Karpas-422 (cell line): ENCODE data around the gene VRK3. TPM values are rescaled to one million over a fixed set of nuclear protein-coding genes. Genes with fewer than 3 reads are reported as not detected.
"Not testable (repeated sequence)": the region's sequence is repeated elsewhere in the genome, so short reads cannot be mapped to it uniquely, and the experiment has no call there.

Experiments
- DNase-seq: peaks from one replicate; pipeline ENCODE4 v3.0.0-alpha.2; 2015
- H2AFZ ChIP-seq: fragments of 200-600 bp; sonication (generic); 2 replicates; pipeline ENCODE4 v1.6.1; 2014; ENCODE audit warnings: antibody characterized with exemption, low read length, mixed read lengths
- H3K27ac ChIP-seq: fragments of 200-600 bp; sonication (generic); 2 replicates; pipeline ENCODE4 v1.5.1; 2014; ENCODE audit warnings: mild to moderate bottlenecking, low read length, moderate library complexity
- H3K27me3 ChIP-seq: fragments of 200-600 bp; sonication (generic); 2 replicates; pipeline ENCODE4 v1.6.1; 2014; ENCODE audit warnings: low read length, mixed read lengths
- H3K36me3 ChIP-seq: fragments of 200-600 bp; sonication (generic); 2 replicates; pipeline ENCODE4 v1.6.1; 2014; ENCODE audit warnings: low read length, mixed read lengths; ENCODE audit not compliant: insufficient read depth
- H3K4me1 ChIP-seq: fragments of 200-600 bp; sonication (generic); 2 replicates; pipeline ENCODE4 v1.6.1; 2014; ENCODE audit warnings: mild to moderate bottlenecking, low read length, mixed read lengths
- H3K4me2 ChIP-seq: fragments of 200-600 bp; sonication (generic); 2 replicates; pipeline ENCODE4 v1.6.1; 2014; ENCODE audit warnings: low read length, low read depth, mild to moderate bottlenecking; ENCODE audit not compliant: poor library complexity, severe bottlenecking
- H3K4me3 ChIP-seq: fragments of 200-600 bp; sonication (generic); 2 replicates; pipeline ENCODE4 v1.5.1; 2014; ENCODE audit warnings: mild to moderate bottlenecking, antibody characterized with exemption, low read length, mixed read lengths
- H3K79me2 ChIP-seq: fragments of 200-600 bp; sonication (generic); 2 replicates; pipeline ENCODE4 v1.6.1; 2014; ENCODE audit warnings: mild to moderate bottlenecking, low read length, mixed read lengths
- H3K9ac ChIP-seq: fragments of 200-600 bp; sonication (generic); 2 replicates; pipeline ENCODE4 v1.6.0; 2014; ENCODE audit warnings: low read length
- H3K9me2 ChIP-seq: fragments of 200-600 bp; sonication (generic), shearing (Covaris generic); replicated peaks from 2 replicates; pipeline ENCODE4 v1.6.0; 2014; ENCODE audit warnings: mild to moderate bottlenecking, low read length, moderate library complexity; ENCODE audit not compliant: insufficient read depth
- H3K9me3 ChIP-seq: fragments of 300-700, 200-600 bp; sonication (generic); 2 replicates; pipeline ENCODE4 v1.6.1; 2014; ENCODE audit warnings: low read length, mixed read lengths
- H4K20me1 ChIP-seq: fragments of 200-600 bp; sonication (generic); 2 replicates; pipeline ENCODE4 v1.6.1; 2014; ENCODE audit warnings: mild to moderate bottlenecking, antibody characterized with exemption, low read length, low read depth; ENCODE audit not compliant: insufficient read depth
- total RNA-seq: library from RNA; depleted of rRNA; stranded (reverse); fragments of >200 nt; shearing (Covaris generic); gene quantifications from 2 replicates; pipeline ENCODE4 v1.2.3, GENCODE V29; 2014; ENCODE audit warnings: low replicate concordance

VRK3 gene
- total RNA-seq, 1 experiment from 2014 or later: 75.9 TPM

- Histone ChIP-seq H3K9ac (no peak overlapping the region), H3K4me1 (peaks cover 24% of the 10 kb centered on the region), H3K4me3 (no peak overlapping the region), H3K27ac (no peak overlapping the region), H4K20me1 (peaks cover 4% of the 10 kb centered on the region; the same call in 1 of the 2 replicates), H3K27me3 (no peaks in the 10 kb centered on the region), H3K4me2 (no peak overlapping the region), H2AFZ (no peak overlapping the region), H3K79me2 (no peaks in the 10 kb centered on the region), H3K9me2 (no peaks in the 10 kb centered on the region), H3K9me3 (no peaks in the 10 kb centered on the region), H3K36me3 (no peaks in the 10 kb centered on the region)
- no peak for DNase-seq
Measured at GRCh38 chr19:49950590-49950948, 74.6 kb downstream of the VRK3 start.

DNA sequence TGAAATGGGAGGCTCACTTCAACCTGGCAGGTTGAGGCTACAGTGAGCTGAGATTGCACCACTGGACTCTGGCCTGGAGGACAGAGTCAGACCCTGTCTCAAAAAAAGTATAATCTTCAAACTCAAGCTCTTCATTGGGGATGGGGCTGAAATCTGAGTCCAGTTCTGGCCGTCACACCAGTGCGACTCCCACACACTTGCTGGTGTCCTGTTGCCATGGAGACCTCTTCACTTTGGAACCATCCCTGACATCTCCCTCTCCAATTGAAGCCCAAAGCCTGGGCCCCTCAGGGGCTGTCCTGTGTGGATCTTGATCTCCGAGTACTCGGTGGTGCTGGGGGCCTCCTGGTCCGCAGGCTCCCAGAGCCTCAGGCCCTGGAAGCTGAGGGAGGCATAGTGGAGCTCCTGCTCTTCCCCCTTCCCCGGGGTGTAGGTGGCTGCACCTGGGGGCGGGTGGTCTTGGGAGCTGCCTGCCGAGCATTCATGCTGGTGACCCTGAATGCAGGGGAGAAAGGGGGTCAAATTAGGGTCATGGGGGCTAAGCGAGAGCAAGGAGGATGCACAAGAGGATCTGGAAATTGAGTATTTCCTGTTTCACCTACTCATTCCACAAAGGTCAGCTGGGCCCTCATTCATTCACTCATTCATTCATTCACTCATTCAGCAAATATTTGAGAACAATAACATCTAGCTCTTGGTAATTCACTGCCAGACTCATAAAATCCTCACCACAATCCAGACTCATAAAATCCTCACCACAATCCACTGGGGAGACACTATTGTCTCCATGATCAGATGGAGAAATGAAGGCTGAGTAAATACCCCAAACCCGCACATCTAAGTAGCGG, 75.2 kb downstream of the VRK3 start:
- H3K9ac ChIP-seq: no peak overlapping the region

GRCh38 chr19:49946415-49946814, 78.8 kb downstream of the VRK3 start:
- Histone ChIP-seq H3K4me2 (no peak overlapping the region), H3K9me3 (no peaks in the 10 kb centered on the region), H3K9ac (no peak overlapping the region), H3K79me2 (no peaks in the 10 kb centered on the region), H3K27ac (no peak overlapping the region), H3K4me3 (no peak overlapping the region), H3K27me3 (no peaks in the 10 kb centered on the region), H2AFZ (no peak overlapping the region), H3K9me2 (no peaks in the 10 kb centered on the region), H3K4me1 (peaks cover 9% of the 10 kb centered on the region), H3K36me3 (no peaks in the 10 kb centered on the region), H4K20me1 (no peaks in the 10 kb centered on the region)
- peak; percentile 67 for DNase-seq

More for the DNA sequence above, 75.2 kb downstream of the VRK3 start:
- Histone ChIP-seq H3K27ac (no peak overlapping the region), H3K9me3 (no peaks in the 10 kb centered on the region), H2AFZ (no peak overlapping the region), H3K4me1 (peaks cover 24% of the 10 kb centered on the region), H3K27me3 (no peaks in the 10 kb centered on the region), H3K4me2 (no peak overlapping the region), H3K4me3 (no peak overlapping the region), H3K79me2 (no peaks in the 10 kb centered on the region), H3K36me3 (no peaks in the 10 kb centered on the region), H3K9me2 (no peaks in the 10 kb centered on the region), H4K20me1 (peaks cover 4% of the 10 kb centered on the region; the same call in 1 of the 2 replicates)
- DNase-seq: no peak

DNA sequence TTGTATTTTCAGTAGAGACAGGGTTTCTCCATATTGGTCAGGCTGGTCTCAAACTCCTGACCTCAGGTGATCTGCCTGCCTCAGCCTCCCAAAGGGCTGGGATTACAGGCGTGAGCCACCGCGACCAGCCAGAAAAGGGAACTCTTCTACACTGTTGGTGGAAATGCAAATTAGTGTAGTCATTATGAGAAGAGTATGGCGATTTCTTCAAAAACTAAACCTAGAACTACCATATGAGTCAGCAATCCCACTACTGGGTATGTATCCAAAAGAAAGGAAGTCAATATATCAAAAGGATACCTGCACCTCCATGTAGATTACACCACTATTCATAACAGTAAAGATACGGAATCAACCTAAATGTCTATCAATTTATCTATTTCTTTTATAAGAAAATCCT, 80.6 kb downstream of the VRK3 start:
- H2AFZ ChIP-seq, H3K9me2 ChIP-seq, H3K4me3 ChIP-seq, H3K27me3 ChIP-seq, H3K4me2 ChIP-seq, H3K9me3 ChIP-seq, H3K27ac ChIP-seq, H3K9ac ChIP-seq, H3K79me2 ChIP-seq, H3K4me1 ChIP-seq, H3K36me3 ChIP-seq, H4K20me1 ChIP-seq: not testable (repeated sequence)
- DNase-seq: peak; percentile 62

DNA sequence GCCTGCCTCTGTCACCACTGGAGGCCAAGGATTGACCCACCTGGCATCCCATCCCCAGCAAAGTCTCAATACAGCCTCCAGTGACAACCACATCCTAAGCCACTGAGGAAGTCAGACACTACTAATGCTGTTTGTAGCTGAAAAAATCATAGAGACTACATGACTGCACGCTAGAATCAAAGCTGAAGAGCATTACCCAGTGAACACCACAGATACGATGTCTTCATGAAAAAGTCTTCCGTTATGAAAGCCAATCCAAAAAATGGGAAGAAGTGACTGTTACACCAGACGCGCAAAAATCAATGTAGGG, 84.7 kb downstream of the VRK3 start:
- DNase-seq: no peak
- Histone ChIP-seq H3K4me1 (peaks cover 9% of the 10 kb centered on the region), H3K27ac (no peak overlapping the region), H4K20me1 (0 out of 2 replicates have a peak, but pooled peaks cover 4% of the 10 kb centered on the region), H3K36me3 (no peaks in the 10 kb centered on the region), H3K27me3 (no peaks in the 10 kb centered on the region), H3K9me2 (no peaks in the 10 kb centered on the region), H3K79me2 (no peaks in the 10 kb centered on the region), H2AFZ (no peak overlapping the region), H3K4me2 (no peak overlapping the region), H3K4me3 (no peak overlapping the region), H3K9ac (no peak overlapping the region), H3K9me3 (no peaks in the 10 kb centered on the region)

GRCh38 chr19:49939721-49940481, 85.3 kb downstream of the VRK3 start:
- Histone ChIP-seq H3K36me3 (no peaks in the 10 kb centered on the region), H2AFZ (no peak overlapping the region), H3K4me1 (peaks cover 9% of the 10 kb centered on the region), H3K9me3 (no peaks in the 10 kb centered on the region), H3K4me3 (no peak overlapping the region), H3K27me3 (no peaks in the 10 kb centered on the region), H3K9ac (no peak overlapping the region), H4K20me1 (0 out of 2 replicates have a peak, but pooled peaks cover 4% of the 10 kb centered on the region), H3K9me2 (no peaks in the 10 kb centered on the region), H3K79me2 (no peaks in the 10 kb centered on the region), H3K27ac (no peak overlapping the region), H3K4me2 (no peak overlapping the region)
- peak; percentile 75 for DNase-seq

DNA sequence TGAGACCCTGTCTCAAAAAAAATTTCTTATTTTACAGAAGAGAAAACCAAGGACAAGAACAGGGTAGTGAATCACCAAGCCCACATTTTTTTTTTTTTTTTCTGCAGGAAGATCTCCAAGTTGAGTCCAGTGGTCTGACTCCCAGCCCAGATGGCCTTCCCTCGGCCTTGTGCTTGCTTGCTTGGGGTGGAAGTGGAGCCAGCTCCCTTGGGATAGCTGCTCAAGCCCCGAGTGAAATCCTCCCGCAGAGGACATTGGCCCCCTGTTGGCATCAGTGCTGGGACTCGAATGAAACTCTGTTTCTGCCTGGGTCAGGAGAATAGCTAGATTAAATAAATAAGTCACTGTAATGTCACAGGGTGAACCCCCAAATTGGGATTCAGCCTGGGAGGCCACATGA, 86.5 kb downstream of the VRK3 start:
- H4K20me1 ChIP-seq: peaks cover 6% of the 10 kb centered on the region; the same call in 1 of the 2 replicates
- no peaks in the 10 kb centered on the region for H3K27me3 ChIP-seq
- H3K36me3 ChIP-seq: no peaks in the 10 kb centered on the region
- DNase-seq: no peak
- H3K9me2 ChIP-seq: no peaks in the 10 kb centered on the region
- H2AFZ ChIP-seq: no peak overlapping the region
- no peak overlapping the region for H3K4me2 ChIP-seq
- H3K4me1 ChIP-seq: no peaks in the 10 kb centered on the region
- H3K27ac ChIP-seq: no peak overlapping the region
- H3K79me2 ChIP-seq: no peaks in the 10 kb centered on the region
- no peak overlapping the region for H3K4me3 ChIP-seq
- H3K9ac ChIP-seq: no peak overlapping the region
- no peaks in the 10 kb centered on the region for H3K9me3 ChIP-seq

DNA sequence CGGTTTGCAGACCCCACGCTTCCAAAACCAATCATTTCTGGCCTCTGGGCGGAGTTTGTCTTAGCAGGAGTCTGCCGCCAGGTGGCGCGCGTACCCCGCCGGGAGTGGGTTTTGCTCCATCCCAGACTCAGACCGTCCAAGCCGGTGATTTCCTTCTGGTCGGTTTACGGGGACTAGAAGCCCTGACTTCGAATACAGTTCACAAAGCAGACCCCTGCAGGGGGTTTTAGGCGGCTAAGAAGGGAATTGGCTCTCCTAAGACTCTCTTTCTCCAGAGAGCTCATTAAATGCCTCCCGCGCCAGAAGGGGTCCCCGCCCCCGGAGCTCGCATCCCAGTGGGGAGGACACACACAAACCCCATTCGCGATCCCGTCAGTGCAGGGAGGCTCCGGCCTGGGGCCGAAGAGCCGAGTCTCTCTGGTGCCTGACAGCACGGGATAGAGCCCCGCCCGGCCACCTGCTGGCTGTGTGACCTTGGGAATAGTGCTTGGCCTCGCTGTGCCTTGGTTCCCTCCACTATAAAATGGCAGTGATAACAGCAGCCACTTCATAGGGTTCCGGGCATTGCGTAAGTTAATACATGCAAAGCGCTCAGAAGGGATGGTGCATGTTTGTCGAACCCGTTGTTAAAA, 87.3 kb downstream of the VRK3 start:
- Histone ChIP-seq H3K9ac (no peak overlapping the region), H3K79me2 (no peaks in the 10 kb centered on the region), H4K20me1 (peaks cover 14% of the 10 kb centered on the region; the same call in 1 of the 2 replicates), H3K4me1 (no peaks in the 10 kb centered on the region), H3K36me3 (peaks cover 4% of the 10 kb centered on the region), H3K9me3 (no peaks in the 10 kb centered on the region), H3K9me2 (no peaks in the 10 kb centered on the region), H3K27me3 (no peaks in the 10 kb centered on the region), H2AFZ (no peak overlapping the region), H3K4me2 (no peak overlapping the region), H3K27ac (no peak overlapping the region), H3K4me3 (no peak overlapping the region)
- DNase-seq: peak; percentile 93
